Liver (tissue), 5 donors: Measurements from ENCODE around the gene ACKR3. TPM values are rescaled to one million over a fixed set of nuclear protein-coding genes. Genes with fewer than 3 reads are reported as not detected.

Experiments
- EGR1 ChIP-seq, 2 donors: IDR thresholded peaks; 2 replicates each; pipeline ENCODE4 v1.6.1; 2016 to 2018; ENCODE audit warnings: antibody characterized with exemption in 2 of 2, low read depth in 2 of 2
- RAD21 ChIP-seq, 2 donors: IDR thresholded peaks; 2 replicates each; pipeline ENCODE4 v1.6.1; 2016; ENCODE audit warnings: antibody characterized with exemption in 2 of 2, mild to moderate bottlenecking in 2 of 2
- REST ChIP-seq: IDR thresholded peaks from 2 replicates; pipeline ENCODE4 v1.6.1; 2016; ENCODE audit warnings: antibody characterized with exemption, mild to moderate bottlenecking
- polyA plus RNA-seq, 2 donors: library from polyadenylated mRNA; stranded (reverse) in 1 of 2; unstranded in 1 of 2; fragments of 200-250 nt in 1 of 2; fragments of >200 nt in 1 of 2; fragmentation: Nextera tagmentation in 1 of 2; extraction: Ambion mirVana in 1 of 2; gene quantifications; one replicate each; pipeline versions ENCODE4 v1.2.1 to v1.2.3, GENCODE V29; 2013 to 2015
- total RNA-seq, 2 donors: library from RNA; depleted of rRNA; stranded (reverse); fragments of >200 nt; gene quantifications; one replicate each; pipeline ENCODE4 v1.2.3, GENCODE V29; 2014
- donor health status: healthy.
- donor health status: healthy.
- donor health status: healthy.

Gene ACKR3
- total and polyA plus RNA-seq, 4 donors, result 1.6 to 6.0 (median 3.0) TPM

GRCh38 chr2:236631856-236632291, 62.2 kb downstream of the ACKR3 start (continued):
- no peak for TF ChIP-seq REST
- no peak for TF ChIP-seq RAD21 (IDR thresholded peaks at IDR 0.05)
- no peak for TF ChIP-seq EGR1 (IDR thresholded peaks at IDR 0.05; ENCODE audit: low read depth in 2 of 2)
